ENCODE measurements around the gene PHTF2. TPM values are rescaled to one million over a fixed set of nuclear protein-coding genes. Genes with fewer than 3 reads are reported as not detected.
"Not testable (repeated sequence)": the region's sequence is repeated elsewhere in the genome, so short reads cannot be mapped to it uniquely, and the experiment has no call there.

PHTF2 gene
- total RNA-seq, 1 experiment from 2014 or later, result 26.7 TPM

DNA sequence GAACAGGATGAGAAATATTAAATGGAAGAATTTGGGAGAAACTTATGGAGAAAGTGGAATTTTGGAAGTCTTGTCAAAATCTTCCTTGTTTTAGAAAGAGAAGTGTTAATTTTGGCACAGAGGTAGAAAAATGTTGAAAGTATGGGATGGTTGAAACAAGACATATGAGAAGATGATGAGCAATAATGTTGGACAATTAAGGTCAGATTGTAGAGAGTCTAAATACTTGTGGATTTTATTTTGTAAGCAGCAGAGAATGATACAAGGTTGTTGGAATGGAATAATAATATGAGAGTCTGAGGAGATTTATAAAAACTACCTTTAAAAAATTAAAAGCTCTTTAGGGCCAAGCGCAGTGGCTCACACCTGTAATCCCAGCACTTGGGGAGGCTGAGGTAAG lies 34.6 kb downstream of the PHTF2 start:
- Histone ChIP-seq H4K20me1 (ENCODE audit: insufficient read depth) (no peaks in the 10 kb centered on the region), H2AFZ (ENCODE audit: low read depth, low read length, poor library complexity, severe bottlenecking) (no peak overlapping the region), H3K9me3 (ENCODE audit: control insufficient read depth in 1 of 2, insufficient read depth in 1 of 2, low read depth in 1 of 2, low read length in 2 of 2) (no peaks in the 10 kb centered on the region), H3K27ac (ENCODE audit: low read depth, low read length) (no peak overlapping the region), H3K9me2 (ENCODE audit: insufficient read depth) (no peaks in the 10 kb centered on the region), H3K4me1 (ENCODE audit: control insufficient read depth in 1 of 2, insufficient read depth in 2 of 2, low read length in 2 of 2) (peaks cover 13 to 18% of the 10 kb centered on the region in 2 experiments), H3K36me3 (ENCODE audit: control insufficient read depth in 1 of 2, insufficient read depth in 2 of 2, low read length in 2 of 2) (no peaks in the 10 kb centered on the region), H3K4me2 (ENCODE audit: low read length) (no peak overlapping the region), H3K4me3 (replicated peaks in 1 of 2; ENCODE audit: low read depth in 1 of 2, low read length in 2 of 2) (no peak overlapping the region), H3K79me2 (ENCODE audit: insufficient read depth, low read length) (peaks cover 9% of the 10 kb centered on the region), H3K27me3 (ENCODE audit: insufficient read depth, low read length) (no peaks in the 10 kb centered on the region), H3K9ac (ENCODE audit: low read length) (no peak overlapping the region)
- ChIA-PET POLR2A (no interaction called here), CTCF (no interaction called here), RAD21 (ENCODE audit: low non-redundant PET in 1 of 2, low total read pairs in 2 of 2, uncharacterized antibody in 2 of 2, unreplicated experiment in 2 of 2) (no interaction called here)
- ATAC-seq (no peak), DNase-seq (ENCODE audit: low read depth, low spot score) (no peak)
- intact Hi-C loops (cut with micrococcal nuclease), result no loop called here
- BruUV-seq (replicated peaks), result no TSS peak
- TF ChIP-seq FOSL1 (IDR thresholded peaks at IDR 0.05; ENCODE audit: low read depth) (no peak), EZH2phosphoT487 (IDR thresholded peaks at IDR 0.05; ENCODE audit: borderline replicate concordance) (no peak), ATF3 (IDR thresholded peaks at IDR 0.05) (no peak)

DNA sequence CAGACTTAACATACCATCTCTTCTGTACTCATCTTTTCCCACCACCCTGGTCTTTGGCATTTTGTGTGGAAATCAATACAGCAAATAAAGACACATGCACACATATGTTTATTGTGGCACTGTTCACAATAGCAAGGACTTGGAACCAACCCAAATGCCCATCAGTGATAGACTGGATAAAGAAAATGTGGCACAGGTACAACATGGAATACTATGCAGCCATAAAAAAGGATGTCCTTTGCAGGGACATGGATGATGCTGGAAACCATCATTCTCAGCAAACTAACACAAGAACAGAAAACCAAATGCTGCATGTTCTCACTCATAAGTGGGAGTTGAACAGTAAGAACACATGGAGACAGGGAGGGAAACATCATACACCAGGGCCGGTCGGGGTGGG lies 37.9 kb downstream of the PHTF2 start:
- H3K4me3 ChIP-seq (replicated peaks in 1 of 2; ENCODE audit: low read depth in 1 of 2, low read length in 2 of 2); H3K9ac ChIP-seq (ENCODE audit: low read length); H3K27me3 ChIP-seq (ENCODE audit: insufficient read depth, low read length); H3K9me2 ChIP-seq (ENCODE audit: insufficient read depth); ATAC-seq; RAD21 ChIA-PET (ENCODE audit: low non-redundant PET in 1 of 2, low total read pairs in 2 of 2, uncharacterized antibody in 2 of 2, unreplicated experiment in 2 of 2); H3K36me3 ChIP-seq (ENCODE audit: control insufficient read depth in 1 of 2, insufficient read depth in 2 of 2, low read length in 2 of 2); H3K9me3 ChIP-seq (ENCODE audit: control insufficient read depth in 1 of 2, insufficient read depth in 1 of 2, low read depth in 1 of 2, low read length in 2 of 2); H3K4me2 ChIP-seq (ENCODE audit: low read length); H3K27ac ChIP-seq (ENCODE audit: low read depth, low read length); CTCF ChIA-PET; H2AFZ ChIP-seq (ENCODE audit: low read depth, low read length, poor library complexity, severe bottlenecking); POLR2A ChIA-PET; BruUV-seq (replicated peaks); DNase-seq (ENCODE audit: low read depth, low spot score); intact Hi-C loops (cut with micrococcal nuclease); H4K20me1 ChIP-seq (ENCODE audit: insufficient read depth): not testable (repeated sequence)
- Histone ChIP-seq H3K79me2 (ENCODE audit: insufficient read depth, low read length) (peaks cover 11% of the 10 kb centered on the region), H3K4me1 (ENCODE audit: control insufficient read depth in 1 of 2, insufficient read depth in 2 of 2, low read length in 2 of 2) (peaks cover 13 to 18% of the 10 kb centered on the region in 2 experiments)

DNA sequence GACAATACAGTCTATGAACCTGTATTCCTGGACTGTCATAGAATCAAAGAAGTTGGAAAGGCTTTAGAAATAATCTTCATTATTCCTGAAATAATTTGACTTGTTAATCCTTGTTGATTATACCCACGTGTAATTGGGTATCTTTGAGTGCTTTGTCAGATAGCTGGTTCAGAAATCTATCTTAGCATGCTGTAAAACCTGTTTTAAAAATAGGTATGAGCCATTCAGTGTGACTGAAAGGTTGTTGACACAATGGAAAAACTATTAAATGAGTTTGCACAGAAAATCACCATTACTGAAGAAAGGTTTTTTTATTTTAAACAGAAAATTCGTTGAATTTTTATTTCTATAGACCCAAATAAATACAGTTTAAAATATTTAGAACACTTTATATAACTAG lies 38.7 kb downstream of the PHTF2 start:
- DNase-seq (ENCODE audit: low read depth, low spot score) (no peak), ATAC-seq (no peak)
- intact Hi-C loops (cut with micrococcal nuclease), result no loop called here
- Histone ChIP-seq H3K4me3 (replicated peaks in 1 of 2; ENCODE audit: low read depth in 1 of 2, low read length in 2 of 2) (no peak overlapping the region), H3K79me2 (ENCODE audit: insufficient read depth, low read length) (peaks cover 11% of the 10 kb centered on the region), H3K9ac (ENCODE audit: low read length) (no peak overlapping the region), H3K27ac (ENCODE audit: low read depth, low read length) (no peak overlapping the region), H3K9me2 (ENCODE audit: insufficient read depth) (no peaks in the 10 kb centered on the region), H3K9me3 (ENCODE audit: control insufficient read depth in 1 of 2, insufficient read depth in 1 of 2, low read depth in 1 of 2, low read length in 2 of 2) (no peaks in the 10 kb centered on the region), H3K36me3 (ENCODE audit: control insufficient read depth in 1 of 2, insufficient read depth in 2 of 2, low read length in 2 of 2) (no peaks in the 10 kb centered on the region), H3K4me2 (ENCODE audit: low read length) (no peak overlapping the region), H4K20me1 (ENCODE audit: insufficient read depth) (peaks cover 3% of the 10 kb centered on the region; the same call in 1 of the 2 replicates), H3K27me3 (ENCODE audit: insufficient read depth, low read length) (no peaks in the 10 kb centered on the region), H2AFZ (ENCODE audit: low read depth, low read length, poor library complexity, severe bottlenecking) (no peak overlapping the region), H3K4me1 (ENCODE audit: control insufficient read depth in 1 of 2, insufficient read depth in 2 of 2, low read length in 2 of 2) (peaks cover 13 to 18% of the 10 kb centered on the region in 2 experiments)
- TF ChIP-seq POLR2AphosphoS5 (IDR thresholded peaks at IDR 0.05; ENCODE audit: low read depth, low read length), result no peak
- TF ChIP-seq MAX (IDR thresholded peaks at IDR 0.05), result no peak
- TF ChIP-seq, protein P1, sequence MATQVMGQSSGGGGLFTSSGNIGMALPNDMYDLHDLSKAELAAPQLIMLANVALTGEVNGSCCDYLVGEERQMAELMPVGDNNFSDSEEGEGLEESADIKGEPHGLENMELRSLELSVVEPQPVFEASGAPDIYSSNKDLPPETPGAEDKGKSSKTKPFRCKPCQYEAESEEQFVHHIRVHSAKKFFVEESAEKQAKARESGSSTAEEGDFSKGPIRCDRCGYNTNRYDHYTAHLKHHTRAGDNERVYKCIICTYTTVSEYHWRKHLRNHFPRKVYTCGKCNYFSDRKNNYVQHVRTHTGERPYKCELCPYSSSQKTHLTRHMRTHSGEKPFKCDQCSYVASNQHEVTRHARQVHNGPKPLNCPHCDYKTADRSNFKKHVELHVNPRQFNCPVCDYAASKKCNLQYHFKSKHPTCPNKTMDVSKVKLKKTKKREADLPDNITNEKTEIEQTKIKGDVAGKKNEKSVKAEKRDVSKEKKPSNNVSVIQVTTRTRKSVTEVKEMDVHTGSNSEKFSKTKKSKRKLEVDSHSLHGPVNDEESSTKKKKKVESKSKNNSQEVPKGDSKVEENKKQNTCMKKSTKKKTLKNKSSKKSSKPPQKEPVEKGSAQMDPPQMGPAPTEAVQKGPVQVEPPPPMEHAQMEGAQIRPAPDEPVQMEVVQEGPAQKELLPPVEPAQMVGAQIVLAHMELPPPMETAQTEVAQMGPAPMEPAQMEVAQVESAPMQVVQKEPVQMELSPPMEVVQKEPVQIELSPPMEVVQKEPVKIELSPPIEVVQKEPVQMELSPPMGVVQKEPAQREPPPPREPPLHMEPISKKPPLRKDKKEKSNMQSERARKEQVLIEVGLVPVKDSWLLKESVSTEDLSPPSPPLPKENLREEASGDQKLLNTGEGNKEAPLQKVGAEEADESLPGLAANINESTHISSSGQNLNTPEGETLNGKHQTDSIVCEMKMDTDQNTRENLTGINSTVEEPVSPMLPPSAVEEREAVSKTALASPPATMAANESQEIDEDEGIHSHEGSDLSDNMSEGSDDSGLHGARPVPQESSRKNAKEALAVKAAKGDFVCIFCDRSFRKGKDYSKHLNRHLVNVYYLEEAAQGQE (IDR thresholded peaks at IDR 0.05; ENCODE audit: low read depth), result no peak
- POLR2A ChIA-PET, result no interaction called here
- RAD21 ChIA-PET (ENCODE audit: low non-redundant PET in 1 of 2, low total read pairs in 2 of 2, uncharacterized antibody in 2 of 2, unreplicated experiment in 2 of 2), result no interaction called here
- no TSS peak for BruUV-seq (replicated peaks)
- CTCF ChIA-PET, result no interaction called here

Measured in HCT116 (cell line).